ENCODE data around the gene KRTAP3-2. TPM values are rescaled to one million over a fixed set of nuclear protein-coding genes. Genes with fewer than 3 reads are reported as not detected.

The KRTAP3-2 gene
- total and polyA plus RNA-seq, 2 donors (not counting 1 experiment from before 2014, with no cell fraction given) = not detected

DNA sequence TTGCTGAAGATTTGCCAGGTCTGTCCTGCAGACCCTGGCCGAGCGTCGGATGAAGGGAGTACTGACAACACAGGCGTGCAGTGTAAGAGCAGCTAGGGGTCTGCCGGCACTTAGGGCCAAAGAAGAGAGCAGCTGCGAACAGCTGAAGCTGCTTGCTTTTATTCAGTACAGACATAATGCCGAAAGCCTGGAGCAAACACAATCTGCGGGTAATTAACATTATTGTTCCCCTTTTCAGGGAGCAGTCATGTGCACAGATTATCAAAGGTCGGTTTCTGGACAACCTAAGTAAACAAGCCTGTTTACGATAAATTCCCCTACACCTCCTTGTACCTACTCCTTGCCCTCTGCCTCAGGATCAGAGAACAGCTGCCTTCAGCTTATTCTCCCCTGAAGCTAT lies 50.3 kb downstream of the KRTAP3-2 start:
- 66% methylated on average over 10 of the region's 10 CpGs for WGBS (ENCODE audit: insufficient coverage)
- Mint-ChIP-seq H3K4me3 (no peak overlapping the region), H3K27me3 (peaks cover 64% of the 10 kb centered on the region), H3K4me1 (no peaks in the 10 kb centered on the region), H3K27ac (no peak overlapping the region), H3K9me3 (ENCODE audit: insufficient read depth) (no peaks in the 10 kb centered on the region)
- no peak overlapping the region for H3K27ac ChIP-seq (ENCODE audit: low read length in 2 of 2)
- no peaks in the 10 kb centered on the region for H3K36me3 ChIP-seq (replicated peaks in 1 of 2; ENCODE audit: control extremely low read depth in 1 of 2, control insufficient read depth in 1 of 2, extremely low read depth in 1 of 2, insufficient read depth in 2 of 2, low read length in 1 of 2)
- ATAC-seq (ENCODE audit: low read depth) (no peak), DNase-seq (no peak)
- H4K20me1 ChIP-seq (ENCODE audit: control insufficient read depth, insufficient read depth, low read length, poor library complexity, severe bottlenecking) = no peaks in the 10 kb centered on the region
- TF ChIP-seq CTCF (IDR thresholded peaks at IDR 0.05) (no peak), EZH2 (IDR thresholded peaks at IDR 0.05; ENCODE audit: borderline replicate concordance, insufficient read depth, low read depth, low read length, poor library complexity, severe bottlenecking) (no peak)
- intact Hi-C loops (cut with micrococcal nuclease) = no loop called here
- POLR2A ChIA-PET = no interaction called here
- H2AFZ ChIP-seq (ENCODE audit: insufficient read depth, low read depth, low read length, poor library complexity, severe bottlenecking) = no peak overlapping the region
- no peak overlapping the region for H3K4me3 ChIP-seq (ENCODE audit: control extremely low read depth in 1 of 5, extremely low read depth in 1 of 5, insufficient read depth in 1 of 5, low read depth in 2 of 5, low read length in 4 of 5)
- CTCF ChIA-PET = no interaction called here
- no peak overlapping the region for H3K4me2 ChIP-seq (replicated peaks; ENCODE audit: low read depth, low read length, poor library complexity, severe bottlenecking)
- H3K9ac ChIP-seq (ENCODE audit: low read length) = no peak overlapping the region
- H3K27me3 ChIP-seq (replicated peaks in 1 of 4; ENCODE audit: control extremely low read depth in 1 of 4, control insufficient read depth in 3 of 4, insufficient read depth in 4 of 4, low read length in 3 of 4) = peaks cover 0 to 28% (median 17%) of the 10 kb centered on the region in 4 experiments
- no peaks in the 10 kb centered on the region for H3K79me2 ChIP-seq (ENCODE audit: control insufficient read depth, insufficient read depth, low read length)
- H3K9me3 ChIP-seq (ENCODE audit: control extremely low read depth in 1 of 3, control insufficient read depth in 2 of 3, insufficient read depth in 1 of 3, low read length in 2 of 3) = no peaks in the 10 kb centered on the region
- H3K4me1 ChIP-seq (ENCODE audit: control insufficient read depth in 2 of 2, insufficient read depth in 2 of 2, low read length in 2 of 2) = no peaks in the 10 kb centered on the region

Small RNA genes lying within 50 kb of the gene (small RNA-seq; reads per million reads assigned to genes)
- gene KRTAP3-4P (ENCODE audit: insufficient read length, low read depth, low replicate concordance) = not detected

Other genes starting within 250 kb of the KRTAP3-2 start
Only the 30 nearest of the 37 such genes appear.
- gene KRT28, start 199.9 kb downstream of the KRTAP3-2 start, total RNA-seq = not detected in 2 replicates
- not detected in 2 replicates for gene KRT28, start 199.9 kb downstream of the KRTAP3-2 start, polyA plus RNA-seq
- gene KRT10, start 177.3 kb downstream of the KRTAP3-2 start, total RNA-seq = 29.0 and 32.9 TPM in 2 replicates
- 12.1 and 14.7 TPM in 2 replicates for gene KRT10, start 177.3 kb downstream of the KRTAP3-2 start, polyA plus RNA-seq
- gene KRT12, start 132.7 kb downstream of the KRTAP3-2 start, total RNA-seq = not detected in 2 replicates
- not detected in 2 replicates for gene KRT12, start 132.7 kb downstream of the KRTAP3-2 start, polyA plus RNA-seq
- not detected in 2 replicates for gene KRT20, start 114.7 kb downstream of the KRTAP3-2 start, total RNA-seq
- not detected in 2 replicates for gene KRT20, start 114.7 kb downstream of the KRTAP3-2 start, polyA plus RNA-seq
- gene KRT23, start 62.3 kb downstream of the KRTAP3-2 start, total RNA-seq = not detected in 2 replicates
- gene KRT23, start 62.3 kb downstream of the KRTAP3-2 start, polyA plus RNA-seq = 0.06 TPM in 1 of 2 replicates, not detected in the other
- gene KRT39, start 33.0 kb downstream of the KRTAP3-2 start, total RNA-seq = not detected in 2 replicates
- gene KRT39, start 33.0 kb downstream of the KRTAP3-2 start, polyA plus RNA-seq = not detected in 2 replicates
- gene KRT40, start 15.6 kb downstream of the KRTAP3-2 start, total RNA-seq = not detected in 2 replicates
- gene KRT40, start 15.6 kb downstream of the KRTAP3-2 start, polyA plus RNA-seq = not detected in 2 replicates
- not detected in 2 replicates for gene KRTAP3-3, start 5.7 kb downstream of the KRTAP3-2 start, total RNA-seq
- gene KRTAP3-3, start 5.7 kb downstream of the KRTAP3-2 start, polyA plus RNA-seq = not detected in 2 replicates
- not detected in 2 replicates for gene KRTAP3-1, start 9.2 kb upstream of the KRTAP3-2 start, total RNA-seq
- gene KRTAP3-1, start 9.2 kb upstream of the KRTAP3-2 start, polyA plus RNA-seq = not detected in 2 replicates
- not detected in 2 replicates for gene KRTAP1-5, start 27.3 kb upstream of the KRTAP3-2 start, total RNA-seq
- gene KRTAP1-5, start 27.3 kb upstream of the KRTAP3-2 start, polyA plus RNA-seq = not detected in 2 replicates
- not detected in 2 replicates for gene KRTAP1-4, start 30.3 kb upstream of the KRTAP3-2 start, total RNA-seq
- not detected in 2 replicates for gene KRTAP1-4, start 30.3 kb upstream of the KRTAP3-2 start, polyA plus RNA-seq
- not detected in 2 replicates for gene KRTAP1-3, start 35.0 kb upstream of the KRTAP3-2 start, total RNA-seq
- gene KRTAP1-3, start 35.0 kb upstream of the KRTAP3-2 start, polyA plus RNA-seq = not detected in 2 replicates
- gene KRTAP1-1, start 41.5 kb upstream of the KRTAP3-2 start, total RNA-seq = not detected in 2 replicates
- not detected in 2 replicates for gene KRTAP1-1, start 41.5 kb upstream of the KRTAP3-2 start, polyA plus RNA-seq
- gene KRTAP2-1, start 47.4 kb upstream of the KRTAP3-2 start, total RNA-seq = not detected in 2 replicates
- gene KRTAP2-1, start 47.4 kb upstream of the KRTAP3-2 start, polyA plus RNA-seq = not detected in 2 replicates
- not detected in 2 replicates for gene KRTAP2-2, start 55.3 kb upstream of the KRTAP3-2 start, total RNA-seq
- gene KRTAP2-2, start 55.3 kb upstream of the KRTAP3-2 start, polyA plus RNA-seq = not detected in 2 replicates
- gene KRTAP2-3, start 60.2 kb upstream of the KRTAP3-2 start, total RNA-seq = not detected in 2 replicates
- gene KRTAP2-3, start 60.2 kb upstream of the KRTAP3-2 start, polyA plus RNA-seq = not detected in 2 replicates
- gene KRTAP2-4, start 66.0 kb upstream of the KRTAP3-2 start, total RNA-seq = not detected in 2 replicates
- gene KRTAP2-4, start 66.0 kb upstream of the KRTAP3-2 start, polyA plus RNA-seq = not detected in 2 replicates
- not detected in 2 replicates for gene KRTAP4-7, start 84.2 kb upstream of the KRTAP3-2 start, total RNA-seq
- gene KRTAP4-7, start 84.2 kb upstream of the KRTAP3-2 start, polyA plus RNA-seq = not detected in 2 replicates
- not detected in 2 replicates for gene KRTAP4-8, start 98.2 kb upstream of the KRTAP3-2 start, total RNA-seq
- not detected in 2 replicates for gene KRTAP4-8, start 98.2 kb upstream of the KRTAP3-2 start, polyA plus RNA-seq
- gene KRTAP4-16, start 102.3 kb upstream of the KRTAP3-2 start, total RNA-seq = not detected in 2 replicates
- not detected in 2 replicates for gene KRTAP4-16, start 102.3 kb upstream of the KRTAP3-2 start, polyA plus RNA-seq
- gene KRTAP4-9, start 105.5 kb upstream of the KRTAP3-2 start, total RNA-seq = not detected in 2 replicates
- not detected in 2 replicates for gene KRTAP4-9, start 105.5 kb upstream of the KRTAP3-2 start, polyA plus RNA-seq
- gene KRTAP4-11, start 118.5 kb upstream of the KRTAP3-2 start, total RNA-seq = not detected in 2 replicates
- gene KRTAP4-11, start 118.5 kb upstream of the KRTAP3-2 start, polyA plus RNA-seq = not detected in 2 replicates
- gene KRTAP4-12, start 124.3 kb upstream of the KRTAP3-2 start, total RNA-seq = not detected in 2 replicates
- gene KRTAP4-12, start 124.3 kb upstream of the KRTAP3-2 start, polyA plus RNA-seq = 0.12 TPM in 1 of 2 replicates, not detected in the other
- not detected in 2 replicates for gene KRTAP4-6, start 140.6 kb upstream of the KRTAP3-2 start, total RNA-seq
- gene KRTAP4-6, start 140.6 kb upstream of the KRTAP3-2 start, polyA plus RNA-seq = not detected in 2 replicates
- not detected in 2 replicates for gene KRTAP4-5, start 149.9 kb upstream of the KRTAP3-2 start, total RNA-seq
- not detected in 2 replicates for gene KRTAP4-5, start 149.9 kb upstream of the KRTAP3-2 start, polyA plus RNA-seq
- gene KRTAP4-4, start 160.8 kb upstream of the KRTAP3-2 start, total RNA-seq = not detected in 2 replicates
- gene KRTAP4-4, start 160.8 kb upstream of the KRTAP3-2 start, polyA plus RNA-seq = not detected in 2 replicates
- not detected in 2 replicates for gene KRTAP4-3, start 168.3 kb upstream of the KRTAP3-2 start, total RNA-seq
- not detected in 2 replicates for gene KRTAP4-3, start 168.3 kb upstream of the KRTAP3-2 start, polyA plus RNA-seq
- gene KRTAP4-2, start 178.3 kb upstream of the KRTAP3-2 start, total RNA-seq = not detected in 2 replicates
- not detected in 2 replicates for gene KRTAP4-2, start 178.3 kb upstream of the KRTAP3-2 start, polyA plus RNA-seq
- not detected in 2 replicates for gene KRTAP4-1, start 185.0 kb upstream of the KRTAP3-2 start, total RNA-seq
- not detected in 2 replicates for gene KRTAP4-1, start 185.0 kb upstream of the KRTAP3-2 start, polyA plus RNA-seq
- gene KRTAP9-1, start 190.0 kb upstream of the KRTAP3-2 start, total RNA-seq = not detected in 2 replicates
- not detected in 2 replicates for gene KRTAP9-1, start 190.0 kb upstream of the KRTAP3-2 start, polyA plus RNA-seq

Data from B cell (primary cell).